ENCODE data around the gene TXK. TPM values are rescaled to one million over a fixed set of nuclear protein-coding genes. Genes with fewer than 3 reads are reported as not detected.

Gene TXK
- total and polyA plus RNA-seq, 10 of the 15 experiments (the other 5 are each of a cell fraction or from before 2014, with no cell fraction given), result 0.44 to 2.9 (median 1.4) TPM

GRCh38 chr4:48047421-48047844, 86.6 kb downstream of the TXK start (continued):
- TF ChIP-seq SREBF1 (IDR thresholded peaks at IDR 0.05; ENCODE audit: low read length), result no peak
- TF ChIP-seq CREB1 (IDR thresholded peaks at IDR 0.05; ENCODE audit: low read depth), result peak; percentile 62; the same call in 1 of the 2 replicates
- TF ChIP-seq CREM (IDR thresholded peaks at IDR 0.05; ENCODE audit: low read depth), result peak; percentile 94
- TF ChIP-seq ZNF622 (IDR thresholded peaks at IDR 0.05), result no peak
- peak; percentile 78; the same call in 1 of the 2 replicates for TF ChIP-seq TCF3 (IDR thresholded peaks at IDR 0.05; ENCODE audit: borderline replicate concordance, insufficient read depth, low read depth, low read length)
- TF ChIP-seq STAT3 (IDR thresholded peaks at IDR 0.05; ENCODE audit: low read depth, low read length), result peak; percentile 96; the same call in 1 of the 2 replicates
- TF ChIP-seq, protein P1, sequence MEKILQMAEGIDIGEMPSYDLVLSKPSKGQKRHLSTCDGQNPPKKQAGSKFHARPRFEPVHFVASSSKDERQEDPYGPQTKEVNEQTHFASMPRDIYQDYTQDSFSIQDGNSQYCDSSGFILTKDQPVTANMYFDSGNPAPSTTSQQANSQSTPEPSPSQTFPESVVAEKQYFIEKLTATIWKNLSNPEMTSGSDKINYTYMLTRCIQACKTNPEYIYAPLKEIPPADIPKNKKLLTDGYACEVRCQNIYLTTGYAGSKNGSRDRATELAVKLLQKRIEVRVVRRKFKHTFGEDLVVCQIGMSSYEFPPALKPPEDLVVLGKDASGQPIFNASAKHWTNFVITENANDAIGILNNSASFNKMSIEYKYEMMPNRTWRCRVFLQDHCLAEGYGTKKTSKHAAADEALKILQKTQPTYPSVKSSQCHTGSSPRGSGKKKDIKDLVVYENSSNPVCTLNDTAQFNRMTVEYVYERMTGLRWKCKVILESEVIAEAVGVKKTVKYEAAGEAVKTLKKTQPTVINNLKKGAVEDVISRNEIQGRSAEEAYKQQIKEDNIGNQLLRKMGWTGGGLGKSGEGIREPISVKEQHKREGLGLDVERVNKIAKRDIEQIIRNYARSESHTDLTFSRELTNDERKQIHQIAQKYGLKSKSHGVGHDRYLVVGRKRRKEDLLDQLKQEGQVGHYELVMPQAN (conservative IDR thresholded peaks at IDR 0.05), result no peak
- peak; percentile 85 for TF ChIP-seq BMI1 (IDR thresholded peaks at IDR 0.05; ENCODE audit: borderline replicate concordance)
- TF ChIP-seq, protein P2, sequence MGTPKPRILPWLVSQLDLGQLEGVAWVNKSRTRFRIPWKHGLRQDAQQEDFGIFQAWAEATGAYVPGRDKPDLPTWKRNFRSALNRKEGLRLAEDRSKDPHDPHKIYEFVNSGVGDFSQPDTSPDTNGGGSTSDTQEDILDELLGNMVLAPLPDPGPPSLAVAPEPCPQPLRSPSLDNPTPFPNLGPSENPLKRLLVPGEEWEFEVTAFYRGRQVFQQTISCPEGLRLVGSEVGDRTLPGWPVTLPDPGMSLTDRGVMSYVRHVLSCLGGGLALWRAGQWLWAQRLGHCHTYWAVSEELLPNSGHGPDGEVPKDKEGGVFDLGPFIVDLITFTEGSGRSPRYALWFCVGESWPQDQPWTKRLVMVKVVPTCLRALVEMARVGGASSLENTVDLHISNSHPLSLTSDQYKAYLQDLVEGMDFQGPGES (IDR thresholded peaks at IDR 0.05), result no peak
- no peak for TF ChIP-seq SMARCA5 (IDR thresholded peaks at IDR 0.05)
- no peak for TF ChIP-seq YY1 (IDR thresholded peaks at IDR 0.05; ENCODE audit: low read depth, low read length)
- TF ChIP-seq CHD4 (IDR thresholded peaks at IDR 0.05), result no peak
- no peak for TF ChIP-seq SMAD5 (IDR thresholded peaks at IDR 0.05; ENCODE audit: low read depth)
- TF ChIP-seq CBFB (IDR thresholded peaks at IDR 0.05; ENCODE audit: low read depth), result peak; percentile 99
- TF ChIP-seq PML (IDR thresholded peaks at IDR 0.05; ENCODE audit: low read length), result 0 out of 2 replicates have a peak, but pooled peaks have one; percentile 77
- TF ChIP-seq FOXM1 (IDR thresholded peaks at IDR 0.05; ENCODE audit: low read depth, low read length), result peak; percentile 97
- no peak; the same call in 1 of the 2 replicates for TF ChIP-seq ZNF384 (IDR thresholded peaks at IDR 0.05; ENCODE audit: borderline replicate concordance, low read depth, low read length)
- TF ChIP-seq ATF7 (IDR thresholded peaks at IDR 0.05; ENCODE audit: low read depth), result peak; percentile 78
- TF ChIP-seq, protein P3, sequence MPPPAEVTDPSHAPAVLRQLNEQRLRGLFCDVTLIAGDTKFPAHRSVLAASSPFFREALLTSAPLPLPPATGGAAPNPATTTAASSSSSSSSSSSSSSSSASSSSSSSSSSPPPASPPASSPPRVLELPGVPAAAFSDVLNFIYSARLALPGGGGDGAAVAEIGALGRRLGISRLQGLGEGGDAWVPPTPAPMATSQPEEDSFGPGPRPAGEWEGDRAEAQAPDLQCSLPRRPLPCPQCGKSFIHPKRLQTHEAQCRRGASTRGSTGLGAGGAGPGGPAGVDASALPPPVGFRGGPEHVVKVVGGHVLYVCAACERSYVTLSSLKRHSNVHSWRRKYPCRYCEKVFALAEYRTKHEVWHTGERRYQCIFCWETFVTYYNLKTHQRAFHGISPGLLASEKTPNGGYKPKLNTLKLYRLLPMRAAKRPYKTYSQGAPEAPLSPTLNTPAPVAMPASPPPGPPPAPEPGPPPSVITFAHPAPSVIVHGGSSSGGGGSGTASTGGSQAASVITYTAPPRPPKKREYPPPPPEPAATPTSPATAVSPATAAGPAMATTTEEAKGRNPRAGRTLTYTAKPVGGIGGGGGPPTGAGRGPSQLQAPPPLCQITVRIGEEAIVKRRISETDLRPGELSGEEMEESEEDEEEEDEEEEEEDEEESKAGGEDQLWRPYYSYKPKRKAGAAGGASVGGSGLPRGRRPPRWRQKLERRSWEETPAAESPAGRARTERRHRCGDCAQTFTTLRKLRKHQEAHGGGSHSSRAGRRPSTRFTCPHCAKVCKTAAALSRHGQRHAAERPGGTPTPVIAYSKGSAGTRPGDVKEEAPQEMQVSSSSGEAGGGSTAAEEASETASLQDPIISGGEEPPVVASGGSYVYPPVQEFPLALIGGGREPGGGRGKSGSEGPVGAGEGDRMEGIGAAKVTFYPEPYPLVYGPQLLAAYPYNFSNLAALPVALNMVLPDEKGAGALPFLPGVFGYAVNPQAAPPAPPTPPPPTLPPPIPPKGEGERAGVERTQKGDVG (CRISPR knock-in tag; IDR thresholded peaks at IDR 0.05), result no peak
- no peak for TF ChIP-seq NR2C1 (IDR thresholded peaks at IDR 0.05)
- TF ChIP-seq MXI1 (IDR thresholded peaks at IDR 0.05; ENCODE audit: low read depth, low read length), result peak; percentile 56; the same call in 1 of the 2 replicates
- 0 out of 2 replicates have a peak, but pooled peaks have one; percentile 71 for TF ChIP-seq GATAD2B (conservative IDR thresholded peaks at IDR 0.05; ENCODE audit: low read depth)
- TF ChIP-seq, protein P4, sequence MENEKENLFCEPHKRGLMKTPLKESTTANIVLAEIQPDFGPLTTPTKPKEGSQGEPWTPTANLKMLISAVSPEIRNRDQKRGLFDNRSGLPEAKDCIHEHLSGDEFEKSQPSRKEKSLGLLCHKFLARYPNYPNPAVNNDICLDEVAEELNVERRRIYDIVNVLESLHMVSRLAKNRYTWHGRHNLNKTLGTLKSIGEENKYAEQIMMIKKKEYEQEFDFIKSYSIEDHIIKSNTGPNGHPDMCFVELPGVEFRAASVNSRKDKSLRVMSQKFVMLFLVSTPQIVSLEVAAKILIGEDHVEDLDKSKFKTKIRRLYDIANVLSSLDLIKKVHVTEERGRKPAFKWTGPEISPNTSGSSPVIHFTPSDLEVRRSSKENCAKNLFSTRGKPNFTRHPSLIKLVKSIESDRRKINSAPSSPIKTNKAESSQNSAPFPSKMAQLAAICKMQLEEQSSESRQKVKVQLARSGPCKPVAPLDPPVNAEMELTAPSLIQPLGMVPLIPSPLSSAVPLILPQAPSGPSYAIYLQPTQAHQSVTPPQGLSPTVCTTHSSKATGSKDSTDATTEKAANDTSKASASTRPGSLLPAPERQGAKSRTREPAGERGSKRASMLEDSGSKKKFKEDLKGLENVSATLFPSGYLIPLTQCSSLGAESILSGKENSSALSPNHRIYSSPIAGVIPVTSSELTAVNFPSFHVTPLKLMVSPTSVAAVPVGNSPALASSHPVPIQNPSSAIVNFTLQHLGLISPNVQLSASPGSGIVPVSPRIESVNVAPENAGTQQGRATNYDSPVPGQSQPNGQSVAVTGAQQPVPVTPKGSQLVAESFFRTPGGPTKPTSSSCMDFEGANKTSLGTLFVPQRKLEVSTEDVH (IDR thresholded peaks at IDR 0.05; ENCODE audit: low read depth, partially characterized antibody), result peak; percentile 45
- 0 out of 2 replicates have a peak, but pooled peaks have one; percentile 48 for TF ChIP-seq TARDBP (IDR thresholded peaks at IDR 0.05; ENCODE audit: borderline replicate concordance)

All from GM12878 (cell line).